Pancreas (tissue), 10 donors: Measurements from ENCODE around the gene DPYSL5. TPM values are rescaled to one million over a fixed set of nuclear protein-coding genes. Genes with fewer than 3 reads are reported as not detected.

Experiments used
- ATAC-seq, 4 donors: fragments of 200-7000 bp; cut with Tn5 transposase; one replicate each; pipeline versions ENCODE4 v1.8.0 to v1.9.1; 2020; ENCODE audit warnings: mild to moderate bottlenecking in 4 of 4, moderate library complexity in 4 of 4
- DNase-seq, 6 donors: peaks; one replicate each; pipeline ENCODE4 v3.0.0-alpha.2; 2020
- FAIRE-seq: peaks from 2 replicates; lab custom pipeline; 2012; peaks lifted over from hg19 to GRCh38; lab: Jason Lieb, UNC
- H3K27ac ChIP-seq, 4 donors: fragments of 200-600 bp; sonication (generic); 1 replicate in 3 of 4; 2 replicates in 1 of 4; pipeline versions ENCODE4 v1.5.0 to v1.8.0; 2020
- H3K27me3 ChIP-seq, 4 donors: fragments of 200-600 bp; one replicate each; pipeline ENCODE4 v1.8.0; 2021
- H3K36me3 ChIP-seq, 3 donors: fragments of 200-600 bp; sonication (generic) in 1 of 3; one replicate each; pipeline versions ENCODE4 v1.5.0 to v1.8.0; 2020 to 2021
- H3K4me1 ChIP-seq, 3 donors: fragments of 200-600 bp; one replicate each; pipeline ENCODE4 v1.8.0; 2021
- H3K4me3 ChIP-seq, 4 donors: fragments of 200-600 bp; sonication (generic) in 2 of 4; one replicate each; pipeline versions ENCODE4 v1.5.0 to v1.8.0; 2020 to 2021
- H3K9me3 ChIP-seq, 4 donors: fragments of 200-600 bp; one replicate each; pipeline ENCODE4 v1.8.0; 2021
- WGBS, 2 donors: extraction: QIAGEN DNeasy Blood & Tissue Kit; methylation state at CpG; one replicate each; pipeline ENCODE4 v1.1.7; 2013; 5-methylcytosine and 5-hydroxymethylcytosine counted together
- intact Hi-C, 3 donors: fragments of 100-400 bp; cut with DNase I; formaldehyde crosslinking; loops; one replicate each; pipeline versions ENCODE4 v1.11.1 to v1.14.2; 2022
- polyA plus RNA-seq, 2 donors: library from polyadenylated mRNA; stranded (reverse); fragments of 200-250 nt; gene quantifications; one replicate each; pipeline ENCODE4 v1.2.3, GENCODE V29; 2013
- total RNA-seq, 6 donors: library from RNA; stranded (reverse); fragmentation: NEBNext Ultra II Directional in 4 of 6; extraction: Animal tissue kit (Norgen Biotek cat#: 25700) in 4 of 6; gene quantifications; one replicate each; pipeline versions ENCODE4 v1.2.1 to v1.2.4, GENCODE V29; 2021 to 2023
- TF ChIP-seq, protein P1 (sequence below), 4 donors: fragments of 200-600 bp; sonication (generic) in 3 of 4; IDR thresholded peaks; one replicate each; pipeline versions ENCODE4 v1.5.0 to v1.8.0; 2021; ENCODE audit warnings: antibody characterized with exemption in 4 of 4
- donor health status: healthy with polysubstance abuse.
- donor health status: DM: no; HTN: no; CAD: no; lungs with moderate emphysema.
- donor health status: DM: no; HTN: no; CAD: no.
- donor health status: control.
- donor health status: control.
- donor health status: Bipolar disorder and iron deficiency.
- donor health status: DM: yes; HTN: yes; CAD: no.
- donor health status: DM: no; HTN: no; CAD: no.
- donor health status: DM: no; HTN: no; CAD: no.
- donor health status: DM: yes; HTN: yes; CAD: no.

DPYSL5 gene
- total and polyA plus RNA-seq, 8 donors: 0.02 to 0.12 (median 0.09) TPM; not detected in 5

DNA sequence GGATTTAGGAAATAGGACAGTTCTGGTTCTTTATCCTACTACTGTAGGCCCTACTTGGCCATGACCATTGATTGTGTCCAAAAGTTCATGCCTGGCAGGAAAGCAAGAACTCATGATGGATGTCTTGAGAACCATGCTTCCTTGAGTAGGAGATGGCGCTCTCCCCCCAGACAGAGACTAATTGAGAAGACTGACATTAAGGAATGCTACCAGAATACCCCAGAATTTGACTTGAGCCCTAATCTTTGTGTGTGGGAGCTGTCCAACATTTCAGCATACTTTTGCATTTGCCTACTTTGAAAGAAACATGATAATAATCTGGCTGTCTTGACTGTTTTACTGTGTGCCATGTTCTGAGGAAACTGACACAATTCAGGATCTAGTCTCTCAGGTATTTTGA lies 145.8 kb downstream of the DPYSL5 start:
- FAIRE-seq (no peak), DNase-seq (no peak), ATAC-seq (no peak)
- Histone ChIP-seq H3K9me3 (no peaks in the 10 kb centered on the region), H3K27ac (no peak overlapping the region), H3K4me1 (no peaks in the 10 kb centered on the region), H3K4me3 (no peak overlapping the region), H3K36me3 (no peaks in the 10 kb centered on the region), H3K27me3 (no peaks in the 10 kb centered on the region)
- 90 to 92% methylated on average over 1 of the region's 1 CpG for WGBS, 2 donors
- TF ChIP-seq, protein P1, sequence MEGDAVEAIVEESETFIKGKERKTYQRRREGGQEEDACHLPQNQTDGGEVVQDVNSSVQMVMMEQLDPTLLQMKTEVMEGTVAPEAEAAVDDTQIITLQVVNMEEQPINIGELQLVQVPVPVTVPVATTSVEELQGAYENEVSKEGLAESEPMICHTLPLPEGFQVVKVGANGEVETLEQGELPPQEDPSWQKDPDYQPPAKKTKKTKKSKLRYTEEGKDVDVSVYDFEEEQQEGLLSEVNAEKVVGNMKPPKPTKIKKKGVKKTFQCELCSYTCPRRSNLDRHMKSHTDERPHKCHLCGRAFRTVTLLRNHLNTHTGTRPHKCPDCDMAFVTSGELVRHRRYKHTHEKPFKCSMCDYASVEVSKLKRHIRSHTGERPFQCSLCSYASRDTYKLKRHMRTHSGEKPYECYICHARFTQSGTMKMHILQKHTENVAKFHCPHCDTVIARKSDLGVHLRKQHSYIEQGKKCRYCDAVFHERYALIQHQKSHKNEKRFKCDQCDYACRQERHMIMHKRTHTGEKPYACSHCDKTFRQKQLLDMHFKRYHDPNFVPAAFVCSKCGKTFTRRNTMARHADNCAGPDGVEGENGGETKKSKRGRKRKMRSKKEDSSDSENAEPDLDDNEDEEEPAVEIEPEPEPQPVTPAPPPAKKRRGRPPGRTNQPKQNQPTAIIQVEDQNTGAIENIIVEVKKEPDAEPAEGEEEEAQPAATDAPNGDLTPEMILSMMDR (IDR thresholded peaks at IDR 0.05): no peak
- intact Hi-C loops: no loop called here

DNA sequence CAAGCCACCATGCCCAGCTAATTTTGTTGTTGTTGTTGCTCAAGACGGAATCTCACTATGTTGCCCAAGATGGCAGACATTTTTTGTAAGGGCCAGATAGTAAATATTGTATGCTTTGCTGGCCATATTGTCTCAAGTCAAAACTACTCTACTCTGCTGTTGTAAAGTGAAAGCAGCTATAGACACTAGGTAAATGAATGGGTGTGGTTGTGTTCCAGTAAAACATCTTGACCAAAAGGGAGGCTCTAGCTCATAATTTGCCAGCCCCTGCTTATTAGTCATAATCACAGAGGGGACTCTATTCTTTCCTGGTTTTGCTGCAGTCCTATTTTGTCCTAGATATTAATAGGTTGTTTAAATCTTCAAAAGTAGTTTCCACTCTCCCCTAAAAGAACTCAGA lies 147.1 kb downstream of the DPYSL5 start:
- WGBS, 2 donors: 86 to 88% methylated on average over 1 of the region's 1 CpG
- H3K4me1 ChIP-seq: no peaks in the 10 kb centered on the region
- no peaks in the 10 kb centered on the region for H3K9me3 ChIP-seq
- FAIRE-seq (no peak), ATAC-seq (no peak), DNase-seq (no peak)
- H3K27me3 ChIP-seq: no peaks in the 10 kb centered on the region
- H3K4me3 ChIP-seq: no peak overlapping the region
- no peak overlapping the region for H3K27ac ChIP-seq
- intact Hi-C loops: no loop called here
- no peaks in the 10 kb centered on the region for H3K36me3 ChIP-seq
- TF ChIP-seq, protein P1 (IDR thresholded peaks at IDR 0.05): no peak

DNA sequence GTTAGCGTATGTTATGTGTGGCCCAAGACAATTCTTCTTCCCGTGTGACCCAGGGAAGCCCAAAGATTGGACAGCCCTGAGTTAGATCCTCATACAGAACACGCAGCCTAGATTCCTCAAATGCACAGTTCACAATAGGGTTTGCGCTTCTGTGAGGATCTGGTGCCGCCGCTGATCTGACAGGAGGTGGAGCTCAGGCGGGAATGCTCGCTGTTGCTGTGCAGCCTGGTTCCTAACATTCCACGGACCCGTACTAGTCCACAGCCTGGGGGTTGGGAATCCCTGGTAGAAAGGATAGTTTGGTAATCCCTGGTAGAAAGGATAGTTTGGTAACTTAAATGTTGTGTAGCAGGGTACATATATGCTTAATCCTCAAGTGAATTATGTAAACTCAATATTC lies 149.5 kb downstream of the DPYSL5 start:
- intact Hi-C loops: no loop called here
- TF ChIP-seq, protein P1 (IDR thresholded peaks at IDR 0.05): no peak
- FAIRE-seq: no peak

DNA sequence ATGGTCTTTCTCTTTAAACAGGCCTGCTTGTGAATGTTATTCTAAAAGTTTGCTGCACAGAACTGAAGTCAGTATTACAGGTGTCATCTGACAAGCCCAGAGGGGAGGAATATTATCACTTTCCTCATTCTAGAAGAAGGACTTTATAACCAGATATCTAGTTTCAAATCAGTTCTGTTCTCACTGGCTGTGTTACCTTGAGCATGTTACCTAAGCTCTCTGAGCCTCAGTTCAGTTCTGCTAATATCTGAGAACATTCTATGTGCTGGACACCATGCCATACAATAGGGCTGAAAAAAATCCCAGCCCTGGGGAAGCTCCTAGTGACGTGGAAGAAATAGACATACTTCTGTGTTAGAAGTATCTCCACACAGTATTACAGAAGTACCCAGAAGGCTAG lies 150.4 kb downstream of the DPYSL5 start:
- intact Hi-C loops: no loop called here

More for the DNA sequence above, 149.5 kb downstream of the DPYSL5 start:
- 85 to 89% methylated on average over 10 of the region's 10 CpGs for WGBS, 2 donors
- Histone ChIP-seq H3K36me3 (no peaks in the 10 kb centered on the region), H3K4me3 (no peak overlapping the region), H3K27ac (no peak overlapping the region), H3K27me3 (no peaks in the 10 kb centered on the region), H3K4me1 (no peaks in the 10 kb centered on the region), H3K9me3 (no peaks in the 10 kb centered on the region)
- DNase-seq (no peak), ATAC-seq (no peak)

More for the DNA sequence above, 150.4 kb downstream of the DPYSL5 start:
- ATAC-seq: no peak
- no peaks in the 10 kb centered on the region for H3K27me3 ChIP-seq
- 88 to 98% methylated on average over 1 of the region's 1 CpG for WGBS, 2 donors
- DNase-seq: no peak
- H3K27ac ChIP-seq: no peak overlapping the region
- H3K4me1 ChIP-seq: no peaks in the 10 kb centered on the region
- no peaks in the 10 kb centered on the region for H3K9me3 ChIP-seq
- no peaks in the 10 kb centered on the region for H3K36me3 ChIP-seq
- no peak for FAIRE-seq
- no peak overlapping the region for H3K4me3 ChIP-seq
- TF ChIP-seq, protein P1 (IDR thresholded peaks at IDR 0.05): no peak

Other genes starting within 250 kb of the DPYSL5 start
- under 1 TPM in 4 of 6 donors, not detected in 2; 0.19 to 0.62 (median 0.41) TPM for gene CIB4, start 206.8 kb upstream of the DPYSL5 start, total RNA-seq
- under 1 TPM in 1 of 2 donors, not detected in 1; 0.23 TPM for gene CIB4, start 206.8 kb upstream of the DPYSL5 start, polyA plus RNA-seq
- gene KCNK3, start 155.4 kb upstream of the DPYSL5 start, total RNA-seq: 10 to 100 TPM; 23.6 to 46.4 (median 31.4) TPM
- gene KCNK3, start 155.4 kb upstream of the DPYSL5 start, polyA plus RNA-seq: 1 to 10 TPM; 7.5 to 9.0 TPM
- gene SLC35F6, start 83.8 kb upstream of the DPYSL5 start, total RNA-seq: 10 to 100 TPM; 10.1 to 21.9 (median 12.1) TPM
- 1 to 10 TPM; 9.3 to 9.9 TPM for gene SLC35F6, start 83.8 kb upstream of the DPYSL5 start, polyA plus RNA-seq
- gene CENPA, start 62.1 kb upstream of the DPYSL5 start, total RNA-seq: 1 to 10 TPM in 1 of 6 donors, under 1 TPM in 2, not detected in 3; 0.47 to 1.2 (median 0.49) TPM
- gene CENPA, start 62.1 kb upstream of the DPYSL5 start, polyA plus RNA-seq: under 1 TPM; 0.14 to 0.23 TPM
- 10 to 100 TPM in 2 of 6 donors, 1 to 10 TPM in 4; 4.7 to 10.9 (median 8.2) TPM for gene MAPRE3, start 122.5 kb downstream of the DPYSL5 start, total RNA-seq
- 10 to 100 TPM; 35.7 to 56.8 TPM for gene MAPRE3, start 122.5 kb downstream of the DPYSL5 start, polyA plus RNA-seq
- gene TMEM214, start 184.8 kb downstream of the DPYSL5 start, total RNA-seq: 10 to 100 TPM; 57.3 to 77.1 (median 59.8) TPM
- gene TMEM214, start 184.8 kb downstream of the DPYSL5 start, polyA plus RNA-seq: 100 to 1,000 TPM in 1 of 2 donors, 10 to 100 TPM in 1; 72.1 to 109 TPM
- gene AGBL5, start 203.5 kb downstream of the DPYSL5 start, total RNA-seq: 10 to 100 TPM in 5 of 6 donors, 1 to 10 TPM in 1; 8.2 to 15.5 (median 11.9) TPM
- 10 to 100 TPM in 1 of 2 donors, 1 to 10 TPM in 1; 8.7 to 11.6 TPM for gene AGBL5, start 203.5 kb downstream of the DPYSL5 start, polyA plus RNA-seq
- gene OST4, start 223.5 kb downstream of the DPYSL5 start, total RNA-seq: 100 to 1,000 TPM in 3 of 6 donors, 10 to 100 TPM in 3; 76.6 to 148 (median 108) TPM
- gene OST4, start 223.5 kb downstream of the DPYSL5 start, polyA plus RNA-seq: 100 to 1,000 TPM; 183 to 188 TPM
- gene EMILIN1, start 230.5 kb downstream of the DPYSL5 start, total RNA-seq: 10 to 100 TPM in 2 of 6 donors, 1 to 10 TPM in 4; 2.6 to 47.1 (median 7.3) TPM
- gene EMILIN1, start 230.5 kb downstream of the DPYSL5 start, polyA plus RNA-seq: 10 to 100 TPM in 1 of 2 donors, 1 to 10 TPM in 1; 3.7 to 15.5 TPM
- gene KHK, start 238.6 kb downstream of the DPYSL5 start, total RNA-seq: 10 to 100 TPM in 1 of 6 donors, 1 to 10 TPM in 5; 5.1 to 11.7 (median 6.3) TPM
- 10 to 100 TPM; 10.6 to 16.2 TPM for gene KHK, start 238.6 kb downstream of the DPYSL5 start, polyA plus RNA-seq